Stomach smooth muscle (tissue), 2 donors: ENCODE data around the gene CLOCK.

Source experiments
- H3K27ac ChIP-seq: one replicate; pipeline ENCODE4 v1.7.0; 2013; ENCODE audit warnings: mild to moderate bottlenecking, low read length, inconsistent platforms
- H3K27me3 ChIP-seq, 2 donors: one replicate each; pipeline ENCODE4 v1.7.0; 2013; ENCODE audit warnings: low read length in 2 of 2; ENCODE audit not compliant: insufficient read depth in 2 of 2, control insufficient read depth in 1 of 2
- H3K36me3 ChIP-seq, 2 donors: one replicate each; pipeline ENCODE4 v1.7.0; 2013; ENCODE audit warnings: low read length in 2 of 2; ENCODE audit not compliant: control insufficient read depth in 2 of 2, insufficient read depth in 2 of 2
- H3K4me1 ChIP-seq: one replicate; pipeline ENCODE4 v1.7.0; 2013; ENCODE audit warnings: low read length; ENCODE audit not compliant: control insufficient read depth, insufficient read depth
- H3K4me3 ChIP-seq, 2 donors: one replicate each; pipeline ENCODE4 v1.7.0; 2013; ENCODE audit warnings: low read length in 2 of 2
- H3K9ac ChIP-seq, 2 donors: one replicate each; pipeline ENCODE4 v1.7.0; 2013; ENCODE audit warnings: low read length in 2 of 2, mild to moderate bottlenecking in 1 of 2
- H3K9me3 ChIP-seq, 2 donors: one replicate each; pipeline ENCODE4 v1.7.0; 2013; ENCODE audit warnings: low read length in 2 of 2; ENCODE audit not compliant: control insufficient read depth in 2 of 2
- donor health status: healthy.
- donor health status: Pancreatic carcinoma.

CLOCK gene

GRCh38 chr4:55445921-55446577, 100.7 kb downstream of the CLOCK start:
- Histone ChIP-seq H3K27me3 (no peaks in the 10 kb centered on the region), H3K9ac (no peak overlapping the region), H3K36me3 (peaks cover 5 to 10% of the 10 kb centered on the region in 2 donors), H3K27ac (no peak overlapping the region), H3K4me1 (no peaks in the 10 kb centered on the region), H3K9me3 (no peaks in the 10 kb centered on the region), H3K4me3 (no peak overlapping the region)

GRCh38 chr4:55444827-55445226, 101.9 kb downstream of the CLOCK start:
- Histone ChIP-seq H3K9ac (no peak overlapping the region), H3K36me3 (peaks cover 3 to 13% of the 10 kb centered on the region in 2 donors), H3K9me3 (no peaks in the 10 kb centered on the region), H3K4me1 (no peaks in the 10 kb centered on the region), H3K4me3 (no peak overlapping the region), H3K27ac (no peak overlapping the region), H3K27me3 (no peaks in the 10 kb centered on the region)

GRCh38 chr4:55442541-55442940, 104.2 kb downstream of the CLOCK start:
- Histone ChIP-seq H3K27ac (no peak overlapping the region), H3K4me3 (no peak overlapping the region), H3K4me1 (no peaks in the 10 kb centered on the region), H3K27me3 (no peaks in the 10 kb centered on the region), H3K36me3 (peaks cover 2 to 22% of the 10 kb centered on the region in 2 donors), H3K9ac (no peak overlapping the region), H3K9me3 (no peaks in the 10 kb centered on the region)

GRCh38 chr4:55440786-55441185, 105.9 kb downstream of the CLOCK start:
- Histone ChIP-seq H3K9me3 (no peaks in the 10 kb centered on the region), H3K36me3 (peaks cover 2 to 24% of the 10 kb centered on the region in 2 donors), H3K4me3 (no peak overlapping the region), H3K4me1 (no peaks in the 10 kb centered on the region), H3K27me3 (no peaks in the 10 kb centered on the region), H3K9ac (no peak overlapping the region), H3K27ac (no peak overlapping the region)

GRCh38 chr4:55439023-55439422, 107.7 kb downstream of the CLOCK start:
- no peaks in the 10 kb centered on the region for H3K9me3 ChIP-seq
- no peaks in the 10 kb centered on the region for H3K27me3 ChIP-seq
- H3K27ac ChIP-seq = no peak overlapping the region
- H3K4me1 ChIP-seq = no peaks in the 10 kb centered on the region
- H3K4me3 ChIP-seq = no peak overlapping the region
- H3K36me3 ChIP-seq = peaks cover 5 to 24% of the 10 kb centered on the region in 2 donors
- H3K9ac ChIP-seq = no peak overlapping the region

- no peaks in the 10 kb centered on the region for H3K27me3 ChIP-seq
- H3K9ac ChIP-seq = no peak overlapping the region
- H3K27ac ChIP-seq = no peak overlapping the region
- no peaks in the 10 kb centered on the region for H3K4me1 ChIP-seq
- H3K9me3 ChIP-seq = no peaks in the 10 kb centered on the region
- H3K36me3 ChIP-seq = peaks cover 5 to 28% of the 10 kb centered on the region in 2 donors
- H3K4me3 ChIP-seq = no peak overlapping the region
These were observed 108.4 kb downstream of the CLOCK start for GRCh38 chr4:55438314-55438713.

GRCh38 chr4:55437823-55438222, 108.9 kb downstream of the CLOCK start:
- Histone ChIP-seq H3K27ac (no peak overlapping the region), H3K36me3 (peaks cover 5 to 32% of the 10 kb centered on the region in 2 donors), H3K9me3 (no peaks in the 10 kb centered on the region), H3K4me3 (no peak overlapping the region), H3K4me1 (no peaks in the 10 kb centered on the region), H3K9ac (no peak overlapping the region), H3K27me3 (no peaks in the 10 kb centered on the region)

- H3K36me3 ChIP-seq = peaks cover 5 to 35% of the 10 kb centered on the region in 2 donors
- no peaks in the 10 kb centered on the region for H3K4me1 ChIP-seq
- H3K9me3 ChIP-seq = no peaks in the 10 kb centered on the region
- H3K27ac ChIP-seq = no peak overlapping the region
- H3K9ac ChIP-seq = no peak overlapping the region
- no peaks in the 10 kb centered on the region for H3K27me3 ChIP-seq
- no peak overlapping the region for H3K4me3 ChIP-seq
These were observed 109.3 kb downstream of the CLOCK start for GRCh38 chr4:55437356-55437796.

- peaks cover 7 to 27% of the 10 kb centered on the region in 2 donors for H3K36me3 ChIP-seq
- H3K27me3 ChIP-seq = no peaks in the 10 kb centered on the region
- H3K9ac ChIP-seq = no peak overlapping the region
- H3K27ac ChIP-seq = no peak overlapping the region
- H3K9me3 ChIP-seq = no peaks in the 10 kb centered on the region
- no peaks in the 10 kb centered on the region for H3K4me1 ChIP-seq
- H3K4me3 ChIP-seq = no peak overlapping the region
These were observed 111.4 kb downstream of the CLOCK start for GRCh38 chr4:55435141-55435841.

- Histone ChIP-seq H3K27me3 (no peaks in the 10 kb centered on the region), H3K9ac (no peak overlapping the region), H3K4me1 (no peaks in the 10 kb centered on the region), H3K4me3 (no peak overlapping the region), H3K36me3 (peaks cover 16 to 29% of the 10 kb centered on the region in 2 donors), H3K9me3 (no peaks in the 10 kb centered on the region), H3K27ac (no peak overlapping the region)
These were observed 114.9 kb downstream of the CLOCK start for GRCh38 chr4:55431710-55432336.
